GM23338 (cell line): Measurements from ENCODE around the gene ETFRF1. TPM values are rescaled to one million over a fixed set of nuclear protein-coding genes. Genes with fewer than 3 reads are reported as not detected.

Experiments
- ATAC-seq: fragments of 200-7000 bp; cut with Tn5 transposase; 3 replicates; pipeline ENCODE4 v1.9.1; 2020
- DNase-seq: peaks from one replicate; pipeline ENCODE4 v3.0.0-alpha.2; 2015; ENCODE audit warnings: low spot score
- H2AFZ ChIP-seq: fragments of 200-600 bp; sonication (generic); 2 replicates; pipeline ENCODE4 v1.8.0; 2016; ENCODE audit warnings: antibody characterized with exemption, mild to moderate bottlenecking, moderate library complexity
- H3F3A ChIP-seq: fragments of 200-600 bp; sonication (generic); replicated peaks from 2 replicates; pipeline ENCODE4 v1.8.0; 2017; ENCODE audit warnings: antibody characterized with exemption, mixed run types, low read depth
- H3K27ac ChIP-seq: fragments of 200-600 bp; sonication (generic); 2 replicates; pipeline ENCODE4 v1.6.1; 2016; ENCODE audit warnings: low read depth
- H3K27me3 ChIP-seq: fragments of 200-600 bp; sonication (generic); 2 replicates; pipeline ENCODE4 v1.8.0; 2016; ENCODE audit warnings: mild to moderate bottlenecking, mixed run types, moderate library complexity; ENCODE audit not compliant: insufficient read depth
- H3K36me3 ChIP-seq: fragments of 200-600 bp; sonication (generic); 2 replicates; pipeline ENCODE4 v1.8.0; 2016; ENCODE audit warnings: mild to moderate bottlenecking; ENCODE audit not compliant: insufficient read depth
- H3K4me1 ChIP-seq: fragments of 200-600 bp; sonication (generic); 2 replicates; pipeline ENCODE4 v1.8.0; 2016; ENCODE audit warnings: mild to moderate bottlenecking, moderate library complexity; ENCODE audit not compliant: insufficient read depth
- H3K4me2 ChIP-seq: fragments of 200-600 bp; sonication (generic); 2 replicates; pipeline ENCODE4 v1.7.1; 2017; ENCODE audit warnings: mixed run types
- H3K4me3 ChIP-seq: fragments of 200-600 bp; sonication (generic); 2 replicates; pipeline ENCODE4 v1.6.1; 2016; ENCODE audit warnings: mixed run types
- H3K79me2 ChIP-seq: fragments of 200-600 bp; sonication (generic); replicated peaks from 2 replicates; pipeline ENCODE4 v1.8.0; 2017; ENCODE audit warnings: mild to moderate bottlenecking; ENCODE audit not compliant: insufficient read depth
- H3K9me2 ChIP-seq: fragments of 200-600 bp; sonication (generic); 2 replicates; pipeline ENCODE4 v1.8.0; 2017; ENCODE audit not compliant: insufficient read depth
- H4K20me1 ChIP-seq: fragments of 200-600 bp; sonication (generic); replicated peaks from 2 replicates; pipeline ENCODE4 v1.8.0; 2017; ENCODE audit warnings: mild to moderate bottlenecking; ENCODE audit not compliant: insufficient read depth
- H3K27ac Mint-ChIP-seq: 2 replicates; pipeline ENCODE4 v1.8.0; 2020; ENCODE audit warnings: inconsistent platforms, mild to moderate bottlenecking, moderate library complexity, mixed read lengths
- H3K27me3 Mint-ChIP-seq: 3 replicates; pipeline ENCODE4 v1.8.0; 2022; ENCODE audit warnings: low read depth, mild to moderate bottlenecking, moderate library complexity, mixed read lengths, inconsistent platforms; ENCODE audit not compliant: insufficient read depth, poor library complexity
- H3K36me3 Mint-ChIP-seq: 3 replicates; pipeline ENCODE4 v1.8.0; 2021; ENCODE audit warnings: low read depth, mild to moderate bottlenecking, inconsistent platforms, moderate library complexity, mixed read lengths
- H3K4me1 Mint-ChIP-seq: 3 replicates; pipeline ENCODE4 v1.8.0; 2020; ENCODE audit warnings: mild to moderate bottlenecking, inconsistent platforms, mixed read lengths
- H3K4me3 Mint-ChIP-seq: 3 replicates; pipeline ENCODE4 v1.8.0; 2021; ENCODE audit warnings: moderate library complexity, mild to moderate bottlenecking, inconsistent platforms, mixed read lengths
- H3K9me3 Mint-ChIP-seq: 3 replicates; pipeline ENCODE4 v1.8.0; 2020; ENCODE audit warnings: moderate library complexity, mild to moderate bottlenecking, inconsistent platforms, mixed read lengths
- CREB1 ChIP-seq: fragments of 250-450 bp; sonication (Bioruptor Pico); IDR thresholded peaks from 2 replicates; pipeline ENCODE4 v1.5.0; 2020; ENCODE audit warnings: low read depth, mild to moderate bottlenecking, moderate library complexity
- EZH2 ChIP-seq: fragments of 200-600 bp; sonication (generic); IDR thresholded peaks from one replicate; pipeline ENCODE4 v1.8.0; 2017; ENCODE audit warnings: antibody characterized with exemption, mild to moderate bottlenecking, low read depth; ENCODE audit not compliant: unreplicated experiment
- EZH2phosphoT487 ChIP-seq: fragments of 200-600 bp; sonication (generic); IDR thresholded peaks from one replicate; pipeline ENCODE4 v1.8.1; 2018; ENCODE audit warnings: antibody characterized with exemption; ENCODE audit not compliant: unreplicated experiment
- JUNB ChIP-seq: IDR thresholded peaks from one replicate; pipeline ENCODE4 v1.6.1; 2016; ENCODE audit warnings: antibody characterized with exemption; ENCODE audit not compliant: unreplicated experiment
- NANOG ChIP-seq: IDR thresholded peaks from 2 replicates; pipeline ENCODE4 v1.6.1; 2016; ENCODE audit warnings: antibody characterized with exemption, borderline replicate concordance
- POLR2AphosphoS5 ChIP-seq: IDR thresholded peaks from 2 replicates; pipeline ENCODE4 v1.6.1; 2016; ENCODE audit warnings: antibody characterized with exemption, low read depth
- REST ChIP-seq: IDR thresholded peaks from one replicate; pipeline ENCODE4 v1.6.1; 2018; ENCODE audit warnings: antibody characterized with exemption; ENCODE audit not compliant: unreplicated experiment
- STAT1 ChIP-seq: IDR thresholded peaks from one replicate; pipeline ENCODE4 v1.6.1; 2016; ENCODE audit warnings: antibody characterized with exemption; ENCODE audit not compliant: unreplicated experiment
- ZNF114 ChIP-seq: fragments of 250-450 bp; sonication (Bioruptor Pico); IDR thresholded peaks from 2 replicates; pipeline ENCODE4 v1.5.0; 2020; ENCODE audit warnings: mild to moderate bottlenecking, moderate library complexity
- ZNF331 ChIP-seq: fragments of 250-450 bp; sonication (Bioruptor Pico); IDR thresholded peaks from 2 replicates; pipeline ENCODE4 v1.5.0; 2020; ENCODE audit warnings: low read depth, mild to moderate bottlenecking, moderate library complexity
- polyA plus RNA-seq: library from polyadenylated mRNA; unstranded; fragments of >200 nt; fragmentation: Nextera tagmentation; extraction: Ambion mirVana; gene quantifications from 2 replicates; pipeline ENCODE4 v1.2.1, GENCODE V29; 2016
- total RNA-seq: library from RNA; depleted of rRNA; stranded (reverse); fragments of >200 nt; shearing (Covaris generic); gene quantifications from 2 replicates; pipeline ENCODE4 v1.2.3, GENCODE V29; 2014
- TF ChIP-seq, protein P1 (sequence below), 2 experiments: fragments of 200-600 bp in 1 of 2; sonication (generic) in 1 of 2; conservative IDR thresholded peaks; 2 replicates each; pipeline versions ENCODE4 v1.5.1 to v1.6.1; 2016 to 2017; ENCODE audit warnings: antibody characterized with exemption in 2 of 2, low read depth in 2 of 2, mild to moderate bottlenecking in 2 of 2, moderate library complexity in 1 of 2
- TF ChIP-seq, protein P2 (sequence below): fragments of 250-450 bp; sonication (Bioruptor Pico); IDR thresholded peaks from 2 replicates; pipeline ENCODE4 v1.5.0; 2020; ENCODE audit warnings: mild to moderate bottlenecking, moderate library complexity
- TF ChIP-seq, protein P3 (sequence below): IDR thresholded peaks from 2 replicates; pipeline ENCODE4 v1.6.1; 2016; ENCODE audit warnings: antibody characterized with exemption

Gene ETFRF1
- total and polyA plus RNA-seq, 2 experiments from 2014 or later: 8.1 to 14.2 TPM

DNA sequence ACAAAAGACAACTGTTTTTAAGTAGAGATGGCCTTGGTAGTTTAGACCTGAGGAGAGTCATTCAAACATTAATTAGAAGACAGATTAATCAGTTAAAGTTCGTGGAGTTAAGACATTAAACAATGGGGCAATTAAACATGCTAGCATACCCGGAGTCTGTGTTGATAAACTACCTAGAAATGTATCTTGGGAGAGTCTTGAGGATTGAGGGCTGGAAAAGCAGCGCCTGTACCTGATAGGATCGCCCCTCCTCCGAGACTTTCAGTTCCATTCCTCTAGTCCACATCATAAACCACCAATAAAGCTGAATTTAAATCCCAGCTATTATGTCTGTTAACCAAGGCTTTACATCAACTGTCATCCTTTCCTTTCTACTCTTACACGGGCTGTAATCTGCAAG lies 56.7 kb downstream of the ETFRF1 start:
- H3K36me3 Mint-ChIP-seq: peaks cover 4% of the 10 kb centered on the region; the same call in 2 of the 3 replicates
- Histone ChIP-seq H3F3A (no peaks in the 10 kb centered on the region), H3K79me2 (peaks cover 35% of the 10 kb centered on the region), H3K4me1 (peaks cover 13% of the 10 kb centered on the region), H3K9me2 (no peaks in the 10 kb centered on the region), H3K27ac (peak overlapping the region; percentile 42; the same call in 1 of the 2 replicates), H3K27me3 (peaks cover 13% of the 10 kb centered on the region; the same call in 1 of the 2 replicates), H2AFZ (peak overlapping the region; percentile 88), H4K20me1 (peaks cover 25% of the 10 kb centered on the region), H3K4me3 (peak overlapping the region; percentile 98), H3K36me3 (no peaks in the 10 kb centered on the region), H3K4me2 (peak overlapping the region; percentile 92)
- peaks cover 4% of the 10 kb centered on the region for H3K27me3 Mint-ChIP-seq
- H3K9me3 Mint-ChIP-seq: no peaks in the 10 kb centered on the region
- peaks cover 33% of the 10 kb centered on the region for H3K4me1 Mint-ChIP-seq
- peak overlapping the region; percentile 95 for H3K4me3 Mint-ChIP-seq
- DNase-seq (peak; percentile 19), ATAC-seq (no peak)
- 0 out of 2 replicates have a peak overlapping the region, but pooled peaks have one; percentile 13 for H3K27ac Mint-ChIP-seq
- TF ChIP-seq EZH2 (no peak), CREB1 (CRISPR knock-in tag) (no peak), EZH2phosphoT487 (no peak), JUNB (no peak), STAT1 (no peak), REST (no peak), POLR2AphosphoS5 (no peak), NANOG (no peak), ZNF331 (no peak), ZNF114 (CRISPR knock-in tag) (no peak)
- TF ChIP-seq, protein P1, sequence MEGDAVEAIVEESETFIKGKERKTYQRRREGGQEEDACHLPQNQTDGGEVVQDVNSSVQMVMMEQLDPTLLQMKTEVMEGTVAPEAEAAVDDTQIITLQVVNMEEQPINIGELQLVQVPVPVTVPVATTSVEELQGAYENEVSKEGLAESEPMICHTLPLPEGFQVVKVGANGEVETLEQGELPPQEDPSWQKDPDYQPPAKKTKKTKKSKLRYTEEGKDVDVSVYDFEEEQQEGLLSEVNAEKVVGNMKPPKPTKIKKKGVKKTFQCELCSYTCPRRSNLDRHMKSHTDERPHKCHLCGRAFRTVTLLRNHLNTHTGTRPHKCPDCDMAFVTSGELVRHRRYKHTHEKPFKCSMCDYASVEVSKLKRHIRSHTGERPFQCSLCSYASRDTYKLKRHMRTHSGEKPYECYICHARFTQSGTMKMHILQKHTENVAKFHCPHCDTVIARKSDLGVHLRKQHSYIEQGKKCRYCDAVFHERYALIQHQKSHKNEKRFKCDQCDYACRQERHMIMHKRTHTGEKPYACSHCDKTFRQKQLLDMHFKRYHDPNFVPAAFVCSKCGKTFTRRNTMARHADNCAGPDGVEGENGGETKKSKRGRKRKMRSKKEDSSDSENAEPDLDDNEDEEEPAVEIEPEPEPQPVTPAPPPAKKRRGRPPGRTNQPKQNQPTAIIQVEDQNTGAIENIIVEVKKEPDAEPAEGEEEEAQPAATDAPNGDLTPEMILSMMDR (conservative IDR thresholded peaks at IDR 0.05; ENCODE audit: low read depth in 2 of 2): no peak
- TF ChIP-seq, protein P2, sequence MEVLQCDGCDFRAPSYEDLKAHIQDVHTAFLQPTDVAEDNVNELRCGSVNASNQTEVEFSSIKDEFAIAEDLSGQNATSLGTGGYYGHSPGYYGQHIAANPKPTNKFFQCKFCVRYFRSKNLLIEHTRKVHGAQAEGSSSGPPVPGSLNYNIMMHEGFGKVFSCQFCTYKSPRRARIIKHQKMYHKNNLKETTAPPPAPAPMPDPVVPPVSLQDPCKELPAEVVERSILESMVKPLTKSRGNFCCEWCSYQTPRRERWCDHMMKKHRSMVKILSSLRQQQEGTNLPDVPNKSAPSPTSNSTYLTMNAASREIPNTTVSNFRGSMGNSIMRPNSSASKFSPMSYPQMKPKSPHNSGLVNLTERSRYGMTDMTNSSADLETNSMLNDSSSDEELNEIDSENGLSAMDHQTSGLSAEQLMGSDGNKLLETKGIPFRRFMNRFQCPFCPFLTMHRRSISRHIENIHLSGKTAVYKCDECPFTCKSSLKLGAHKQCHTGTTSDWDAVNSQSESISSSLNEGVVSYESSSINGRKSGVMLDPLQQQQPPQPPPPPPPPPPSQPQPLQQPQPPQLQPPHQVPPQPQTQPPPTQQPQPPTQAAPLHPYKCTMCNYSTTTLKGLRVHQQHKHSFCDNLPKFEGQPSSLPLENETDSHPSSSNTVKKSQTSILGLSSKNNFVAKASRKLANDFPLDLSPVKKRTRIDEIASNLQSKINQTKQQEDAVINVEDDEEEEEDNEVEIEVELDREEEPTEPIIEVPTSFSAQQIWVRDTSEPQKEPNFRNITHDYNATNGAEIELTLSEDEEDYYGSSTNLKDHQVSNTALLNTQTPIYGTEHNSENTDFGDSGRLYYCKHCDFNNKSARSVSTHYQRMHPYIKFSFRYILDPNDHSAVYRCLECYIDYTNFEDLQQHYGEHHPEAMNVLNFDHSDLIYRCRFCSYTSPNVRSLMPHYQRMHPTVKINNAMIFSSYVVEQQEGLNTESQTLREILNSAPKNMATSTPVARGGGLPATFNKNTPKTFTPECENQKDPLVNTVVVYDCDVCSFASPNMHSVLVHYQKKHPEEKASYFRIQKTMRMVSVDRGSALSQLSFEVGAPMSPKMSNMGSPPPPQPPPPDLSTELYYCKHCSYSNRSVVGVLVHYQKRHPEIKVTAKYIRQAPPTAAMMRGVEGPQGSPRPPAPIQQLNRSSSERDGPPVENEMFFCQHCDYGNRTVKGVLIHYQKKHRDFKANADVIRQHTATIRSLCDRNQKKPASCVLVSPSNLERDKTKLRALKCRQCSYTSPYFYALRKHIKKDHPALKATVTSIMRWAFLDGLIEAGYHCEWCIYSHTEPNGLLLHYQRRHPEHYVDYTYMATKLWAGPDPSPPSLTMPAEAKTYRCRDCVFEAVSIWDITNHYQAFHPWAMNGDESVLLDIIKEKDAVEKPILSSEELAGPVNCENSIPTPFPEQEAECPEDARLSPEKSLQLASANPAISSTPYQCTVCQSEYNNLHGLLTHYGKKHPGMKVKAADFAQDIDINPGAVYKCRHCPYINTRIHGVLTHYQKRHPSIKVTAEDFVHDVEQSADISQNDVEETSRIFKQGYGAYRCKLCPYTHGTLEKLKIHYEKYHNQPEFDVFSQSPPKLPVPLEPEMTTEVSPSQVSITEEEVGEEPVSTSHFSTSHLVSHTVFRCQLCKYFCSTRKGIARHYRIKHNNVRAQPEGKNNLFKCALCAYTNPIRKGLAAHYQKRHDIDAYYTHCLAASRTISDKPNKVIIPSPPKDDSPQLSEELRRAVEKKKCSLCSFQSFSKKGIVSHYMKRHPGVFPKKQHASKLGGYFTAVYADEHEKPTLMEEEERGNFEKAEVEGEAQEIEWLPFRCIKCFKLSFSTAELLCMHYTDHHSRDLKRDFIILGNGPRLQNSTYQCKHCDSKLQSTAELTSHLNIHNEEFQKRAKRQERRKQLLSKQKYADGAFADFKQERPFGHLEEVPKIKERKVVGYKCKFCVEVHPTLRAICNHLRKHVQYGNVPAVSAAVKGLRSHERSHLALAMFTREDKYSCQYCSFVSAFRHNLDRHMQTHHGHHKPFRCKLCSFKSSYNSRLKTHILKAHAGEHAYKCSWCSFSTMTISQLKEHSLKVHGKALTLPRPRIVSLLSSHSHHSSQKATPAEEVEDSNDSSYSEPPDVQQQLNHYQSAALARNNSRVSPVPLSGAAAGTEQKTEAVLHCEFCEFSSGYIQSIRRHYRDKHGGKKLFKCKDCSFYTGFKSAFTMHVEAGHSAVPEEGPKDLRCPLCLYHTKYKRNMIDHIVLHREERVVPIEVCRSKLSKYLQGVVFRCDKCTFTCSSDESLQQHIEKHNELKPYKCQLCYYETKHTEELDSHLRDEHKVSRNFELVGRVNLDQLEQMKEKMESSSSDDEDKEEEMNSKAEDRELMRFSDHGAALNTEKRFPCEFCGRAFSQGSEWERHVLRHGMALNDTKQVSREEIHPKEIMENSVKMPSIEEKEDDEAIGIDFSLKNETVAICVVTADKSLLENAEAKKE (CRISPR knock-in tag): no peak
- TF ChIP-seq, protein P3, sequence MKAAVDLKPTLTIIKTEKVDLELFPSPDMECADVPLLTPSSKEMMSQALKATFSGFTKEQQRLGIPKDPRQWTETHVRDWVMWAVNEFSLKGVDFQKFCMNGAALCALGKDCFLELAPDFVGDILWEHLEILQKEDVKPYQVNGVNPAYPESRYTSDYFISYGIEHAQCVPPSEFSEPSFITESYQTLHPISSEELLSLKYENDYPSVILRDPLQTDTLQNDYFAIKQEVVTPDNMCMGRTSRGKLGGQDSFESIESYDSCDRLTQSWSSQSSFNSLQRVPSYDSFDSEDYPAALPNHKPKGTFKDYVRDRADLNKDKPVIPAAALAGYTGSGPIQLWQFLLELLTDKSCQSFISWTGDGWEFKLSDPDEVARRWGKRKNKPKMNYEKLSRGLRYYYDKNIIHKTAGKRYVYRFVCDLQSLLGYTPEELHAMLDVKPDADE: no peak
